Erythroblast (primary cell): Measurements from ENCODE around the gene SORCS1.

Experiments used
- GATA1 ChIP-seq: IDR thresholded peaks from 2 replicates; pipeline ENCODE4 v1.6.1; 2011; ENCODE audit warnings: low read depth, mild to moderate bottlenecking, control low read depth, low read length, moderate library complexity
- POLR2A ChIP-seq: IDR thresholded peaks from 2 replicates; pipeline ENCODE4 v1.6.1; 2011; ENCODE audit warnings: mild to moderate bottlenecking, low read length

DNA sequence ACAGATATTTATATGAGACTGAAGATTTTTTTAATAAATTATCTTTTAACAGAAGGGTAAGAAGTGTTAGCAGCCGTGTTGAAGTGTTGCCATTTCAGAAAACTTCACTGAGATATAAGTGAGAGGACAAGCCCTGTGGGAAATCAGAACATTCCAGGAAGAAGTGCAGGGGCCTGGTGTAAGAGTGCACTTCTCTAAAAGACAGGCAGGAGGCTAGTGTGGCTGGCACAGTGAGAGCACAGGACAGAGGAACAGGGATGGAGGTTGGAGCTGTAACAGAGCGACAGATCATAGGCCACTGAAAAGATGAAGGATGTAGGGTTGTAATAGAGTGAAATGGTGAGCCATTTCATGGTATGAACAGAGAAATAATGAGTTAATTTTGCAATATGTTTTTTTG lies 608.9 kb downstream of the SORCS1 start:
- TF ChIP-seq POLR2A: no peak
- no peak for TF ChIP-seq GATA1
